ENCODE measurements around the gene GRIN3A.

Gene GRIN3A

GRCh38 chr9:101702257-101702656, 36.2 kb downstream of the GRIN3A start:
- no peak for DNase-seq

- no peak for DNase-seq
Measured at GRCh38 chr9:101693546-101694336, 44.7 kb downstream of the GRIN3A start.

- DNase-seq: no peak
Measured at GRCh38 chr9:101691657-101692056, 46.8 kb downstream of the GRIN3A start.

GRCh38 chr9:101689039-101689438, 49.4 kb downstream of the GRIN3A start:
- no peak for DNase-seq

GRCh38 chr9:101684665-101685064, 53.8 kb downstream of the GRIN3A start:
- no peak for DNase-seq

- no peak for DNase-seq
Measured at GRCh38 chr9:101683236-101683635, 55.2 kb downstream of the GRIN3A start.

- DNase-seq: no peak
Measured at GRCh38 chr9:101677861-101678260, 60.6 kb downstream of the GRIN3A start.

- DNase-seq: no peak
Measured at GRCh38 chr9:101675341-101675740, 63.1 kb downstream of the GRIN3A start.

GRCh38 chr9:101674165-101674564, 64.3 kb downstream of the GRIN3A start:
- DNase-seq: no peak

GRCh38 chr9:101673642-101674041, 64.8 kb downstream of the GRIN3A start:
- no peak for DNase-seq

GRCh38 chr9:101671567-101671966, 66.9 kb downstream of the GRIN3A start:
- no peak for DNase-seq

- no peak for DNase-seq
Measured at GRCh38 chr9:101668421-101668820, 70.0 kb downstream of the GRIN3A start.

GRCh38 chr9:101664453-101664852, 74.0 kb downstream of the GRIN3A start:
- no peak for DNase-seq

GRCh38 chr9:101652601-101653175, 85.8 kb downstream of the GRIN3A start:
- no peak for DNase-seq

GRCh38 chr9:101650142-101650541, 88.3 kb downstream of the GRIN3A start:
- no peak for DNase-seq

GRCh38 chr9:101648493-101648892, 90.0 kb downstream of the GRIN3A start:
- no peak for DNase-seq

- no peak for DNase-seq
Measured at GRCh38 chr9:101639785-101640665, 98.4 kb downstream of the GRIN3A start.

- no peak for DNase-seq
Measured at GRCh38 chr9:101639311-101639710, 99.1 kb downstream of the GRIN3A start.

GRCh38 chr9:101636247-101636646, 102.2 kb downstream of the GRIN3A start:
- DNase-seq: no peak

GRCh38 chr9:101635473-101635872, 103.0 kb downstream of the GRIN3A start:
- DNase-seq: peak; percentile 15

- no peak for DNase-seq
Measured at GRCh38 chr9:101634741-101635409, 103.6 kb downstream of the GRIN3A start.

- DNase-seq: no peak
Measured at GRCh38 chr9:101632611-101633010, 105.8 kb downstream of the GRIN3A start.

- DNase-seq: no peak
Measured at GRCh38 chr9:101631892-101632291, 106.6 kb downstream of the GRIN3A start.

All from 8988T (cell line).